IMR-90 (cell line): Measurements from ENCODE around the gene CD8A. TPM values are rescaled to one million over a fixed set of nuclear protein-coding genes. Genes with fewer than 3 reads are reported as not detected.

Experiments used
- ATAC-seq: fragments of 200-7000 bp; cut with Tn5 transposase; 2 replicates; pipeline ENCODE4 v1.9.1; 2020; ENCODE audit warnings: low read depth, mild to moderate bottlenecking, moderate library complexity
- BruUV-seq: library from RNA; stranded (reverse); fragments of 400-500 nt; replicated peaks from 2 replicates; lab custom pipeline; 2021; lab: Mats Ljungman, UMichigan
- CTCF ChIA-PET: fragments of 300-600 bp; formaldehyde crosslinking; extraction: SDS; loops from one replicate; lab custom pipeline; 2021; ENCODE audit warnings: antibody characterized with exemption; lab: Yijun Ruan, JAX
- POLR2A ChIA-PET: fragments of 300-600 bp; sonication (Branson Sonifier 250); formaldehyde crosslinking; loops from one replicate; lab custom pipeline; 2022; ENCODE audit warnings: antibody characterized with exemption; ENCODE audit not compliant: unreplicated experiment; lab: Charles Lee
- DNase-seq: peaks from one replicate; pipeline ENCODE4 v3.0.0; 2013
- H2AFZ ChIP-seq: replicated peaks from 2 replicates; pipeline ENCODE3; 2013; ENCODE audit warnings: low read length, mild to moderate bottlenecking; ENCODE audit not compliant: poor library complexity
- H2AK5ac ChIP-seq: 2 replicates; pipeline ENCODE4 v1.6.1; 2013; ENCODE audit warnings: low read depth, low read length, inconsistent platforms
- H2AK9ac ChIP-seq: replicated peaks from 2 replicates; pipeline ENCODE3; 2013; ENCODE audit warnings: mild to moderate bottlenecking, low read depth, low read length, moderate library complexity; ENCODE audit not compliant: poor library complexity
- H2BK120ac ChIP-seq: 2 replicates; pipeline ENCODE4 v1.6.1; 2013; ENCODE audit warnings: low read depth, low read length, inconsistent platforms
- H2BK15ac ChIP-seq: 3 replicates; pipeline ENCODE4 v1.6.1; 2013; ENCODE audit warnings: low read depth, low read length, inconsistent platforms
- H2BK20ac ChIP-seq: 2 replicates; pipeline ENCODE4 v1.6.1; 2013; ENCODE audit warnings: low read depth, mild to moderate bottlenecking, inconsistent platforms, low read length, moderate library complexity
- H2BK5ac ChIP-seq: 2 replicates; pipeline ENCODE4 v1.6.1; 2013; ENCODE audit warnings: mild to moderate bottlenecking, low read depth, low read length, inconsistent platforms; ENCODE audit not compliant: poor library complexity, severe bottlenecking
- H3K14ac ChIP-seq: replicated peaks from 2 replicates; pipeline ENCODE4 v1.6.1; 2013; ENCODE audit warnings: low read depth, low read length, inconsistent platforms
- H3K18ac ChIP-seq: 2 replicates; pipeline ENCODE4 v1.6.1; 2013; ENCODE audit warnings: low read depth, low read length, control low read depth
- H3K23ac ChIP-seq: 2 replicates; pipeline ENCODE4 v1.6.1; 2013; ENCODE audit warnings: low read depth, low read length, inconsistent platforms
- H3K27ac ChIP-seq: 2 replicates; pipeline ENCODE4 v1.5.1; 2013; ENCODE audit warnings: mild to moderate bottlenecking, control low read depth, low read length; ENCODE audit not compliant: insufficient read depth
- H3K27me3 ChIP-seq: 2 replicates; pipeline ENCODE4 v1.6.1; 2013; ENCODE audit warnings: low read length; ENCODE audit not compliant: control insufficient read depth, insufficient read depth
- H3K36me3 ChIP-seq: 2 replicates; pipeline ENCODE4 v1.6.1; 2013; ENCODE audit warnings: low read length, mixed read lengths; ENCODE audit not compliant: control insufficient read depth, insufficient read depth
- H3K4ac ChIP-seq: 2 replicates; pipeline ENCODE4 v1.6.1; 2013; ENCODE audit warnings: low read depth, low read length, inconsistent platforms
- H3K4me1 ChIP-seq: 2 replicates; pipeline ENCODE4 v1.6.1; 2013; ENCODE audit warnings: low read length, mixed read lengths; ENCODE audit not compliant: control insufficient read depth, insufficient read depth
- H3K4me2 ChIP-seq: 2 replicates; pipeline ENCODE4 v1.6.1; 2013; ENCODE audit warnings: low read depth, mild to moderate bottlenecking, control low read depth, low read length, moderate library complexity
- H3K4me3 ChIP-seq: 2 replicates; pipeline ENCODE4 v1.5.1; 2013; ENCODE audit warnings: low read depth, mild to moderate bottlenecking, control low read depth, low read length, moderate library complexity; ENCODE audit not compliant: insufficient read depth
- H3K56ac ChIP-seq: 2 replicates; pipeline ENCODE4 v1.6.1; 2013; ENCODE audit warnings: low read length, inconsistent platforms; ENCODE audit not compliant: insufficient read depth; ENCODE audit errors: extremely low read depth
- H3K79me1 ChIP-seq, 2 experiments: 2 replicates each; pipeline ENCODE4 v1.6.1; 2013; ENCODE audit warnings: low read length in 2 of 2, inconsistent platforms in 1 of 2, low read depth in 1 of 2
- H3K9ac ChIP-seq: 2 replicates; pipeline ENCODE4 v1.6.1; 2013; ENCODE audit warnings: low read depth, low read length, control low read depth
- H3K9me1 ChIP-seq: 2 replicates; pipeline ENCODE4 v1.6.1; 2013; ENCODE audit warnings: low read length, inconsistent platforms; ENCODE audit not compliant: insufficient read depth
- H3K9me3 ChIP-seq: 2 replicates; pipeline ENCODE4 v1.6.1; 2013; ENCODE audit warnings: low read length; ENCODE audit not compliant: control insufficient read depth, insufficient read depth
- H4K20me1 ChIP-seq: 2 replicates; pipeline ENCODE4 v1.6.1; 2013; ENCODE audit warnings: low read length, inconsistent platforms; ENCODE audit not compliant: insufficient read depth
- H4K5ac ChIP-seq: 2 replicates; pipeline ENCODE4 v1.6.1; 2013; ENCODE audit warnings: mild to moderate bottlenecking, low read depth, low read length, control low read depth
- H4K8ac ChIP-seq, 2 experiments: 2 replicates each; pipeline ENCODE4 v1.6.1; 2013; ENCODE audit warnings: low read depth in 2 of 2, low read length in 2 of 2, control low read depth in 1 of 2, inconsistent platforms in 1 of 2
- H4K91ac ChIP-seq: 2 replicates; pipeline ENCODE4 v1.6.1; 2013; ENCODE audit warnings: low read depth, low read length, inconsistent platforms; ENCODE audit not compliant: insufficient read depth
- CHD1 ChIP-seq: IDR thresholded peaks from 2 replicates; pipeline ENCODE4 v1.6.1; 2012; ENCODE audit warnings: low read depth, low read length, improper control_type of control experiment
- MAFK ChIP-seq: IDR thresholded peaks from 2 replicates; pipeline ENCODE4 v1.6.1; 2012; ENCODE audit warnings: low read depth, low read length, improper control_type of control experiment
- MAZ ChIP-seq: IDR thresholded peaks from 2 replicates; pipeline ENCODE4 v1.6.1; 2012; ENCODE audit warnings: low read depth, mild to moderate bottlenecking, low read length, improper control_type of control experiment, moderate library complexity, borderline replicate concordance
- MXI1 ChIP-seq: IDR thresholded peaks from 2 replicates; pipeline ENCODE4 v1.6.1; 2012; ENCODE audit warnings: low read depth, mild to moderate bottlenecking, low read length, moderate library complexity, borderline replicate concordance
- WGBS, 2 experiments: methylation state at CpG; one replicate each; pipeline versions ENCODE4 v1.1.5 to v1.1.7; 2013; ENCODE audit warnings: missing lambda C conversion rate in 2 of 2; ENCODE audit not compliant: insufficient read length in 1 of 2; ENCODE audit errors: extremely low coverage in 2 of 2; 5-methylcytosine and 5-hydroxymethylcytosine counted together
- dilution Hi-C: fragments of 300-500 bp; cut with HindIII; formaldehyde crosslinking; loops from one replicate; pipeline ENCODE4 v1.14.3; 2018; ENCODE audit warnings: low sequenced_read_pairs; ENCODE audit not compliant: unreplicated experiment
- in situ Hi-C: fragments of 300-500 bp; cut with MboI; formaldehyde crosslinking; loops from 3 replicates; pipeline ENCODE4 v1.14.3; 2019; ENCODE audit warnings: low sequenced_read_pairs, inconsistent platforms, mixed read lengths
- intact Hi-C: fragments of 100-400 bp; cut with micrococcal nuclease; formaldehyde crosslinking; loops from 2 replicates; pipeline ENCODE4 v1.10.0; 2022
- polyA plus RNA-seq, 3 experiments: library from polyadenylated mRNA; depleted of rRNA; stranded (reverse); fragments of >200 nt; gene quantifications; 2 replicates each; pipeline ENCODE4 v1.2.3, GENCODE V29; 2012; ENCODE audit warnings: low replicate concordance in 1 of 3
- total RNA-seq: library from RNA; depleted of rRNA; stranded (reverse); fragments of >200 nt; gene quantifications from 2 replicates; pipeline ENCODE4 v1.2.3, GENCODE V29; 2012

CD8A gene
- total and polyA plus RNA-seq, 2 of the 4 experiments (the other 2 are of a cell fraction): not detected

DNA sequence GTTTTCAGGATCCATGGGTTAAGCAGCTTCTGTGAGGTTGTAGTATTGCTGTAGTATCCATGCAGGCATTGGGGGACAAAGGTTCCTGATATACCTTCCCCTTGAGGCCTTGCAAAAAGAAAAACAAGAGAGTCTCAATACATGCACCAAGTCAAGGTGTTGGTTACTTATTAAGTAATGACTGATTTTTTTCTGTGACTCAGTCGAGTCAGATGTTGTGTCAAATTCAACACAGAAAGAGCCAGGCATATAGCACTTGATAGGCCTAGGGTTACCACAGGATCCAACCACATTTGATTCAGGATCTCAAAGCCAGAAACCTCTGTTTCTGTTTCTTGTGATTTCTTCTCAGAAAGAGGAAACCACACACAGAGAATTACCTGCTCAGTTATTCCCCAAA, 24.9 kb upstream of the CD8A start:
- Histone ChIP-seq H3K4me3 (no peak overlapping the region), H3K9ac (no peak overlapping the region), H3K9me1 (no peaks in the 10 kb centered on the region), H2BK120ac (no peak overlapping the region), H3K4ac (no peak overlapping the region), H2BK20ac (no peak overlapping the region), H3K79me1 (no peaks in the 10 kb centered on the region), H3K14ac (no peak overlapping the region), H3K18ac (no peak overlapping the region), H4K91ac (no peak overlapping the region), H3K9me3 (no peaks in the 10 kb centered on the region), H4K20me1 (no peaks in the 10 kb centered on the region), H3K4me2 (no peak overlapping the region), H4K5ac (no peak overlapping the region), H2BK15ac (no peak overlapping the region), H2AFZ (no peak overlapping the region), H3K27me3 (peaks cover 9% of the 10 kb centered on the region), H3K27ac (no peak overlapping the region), H3K4me1 (no peaks in the 10 kb centered on the region), H3K56ac (no peak overlapping the region), H2AK9ac (no peak overlapping the region), H4K8ac (no peak overlapping the region), H2AK5ac (no peak overlapping the region), H3K23ac (no peak overlapping the region), H3K36me3 (no peaks in the 10 kb centered on the region), H2BK5ac (no peak overlapping the region)
- ATAC-seq (no peak), DNase-seq (no peak)
- dilution Hi-C loops: no loop called here
- in situ Hi-C loops: no loop called here
- no TSS peak for BruUV-seq
- TF ChIP-seq MAFK (no peak), MXI1 (no peak), MAZ (no peak), CHD1 (no peak)
- ChIA-PET POLR2A (no interaction called here), CTCF (interaction anchor here (0.6 kb wide), 1 partner anchor 209 kb away, joined by 3 read pairs; no protein-coding TSS in a partner anchor)
- no CpG with 5 or more reads among the region's 1 CpG for WGBS, 2 experiments
- intact Hi-C loops: no loop called here
